Activated CD8-positive, alpha-beta memory T cell treated with anti-CD3 and anti-CD28 coated beads for 36 hours (primary cell): Measurements from ENCODE around the gene DNAJB12. TPM values are rescaled to one million over a fixed set of nuclear protein-coding genes. Genes with fewer than 3 reads are reported as not detected.

Source experiments
- CTCF ChIA-PET: fragments of 350-600 bp; sonication (Branson Sonifier 250); formaldehyde crosslinking; loops from one replicate; lab custom pipeline; 2021; ENCODE audit warnings: antibody characterized with exemption; lab: Charles Lee
- POLR2A ChIA-PET: fragments of 350-600 bp; sonication (Branson Sonifier 250); formaldehyde crosslinking; loops from one replicate; lab custom pipeline; 2021; ENCODE audit warnings: antibody characterized with exemption; lab: Charles Lee
- total RNA-seq, 2 experiments: library from RNA; stranded (reverse); gene quantifications; one replicate each; pipeline ENCODE4 v1.2.3, GENCODE V29; 2021

The DNAJB12 gene
- total RNA-seq, 2 experiments from 2014 or later = 28.0 to 28.7 TPM

DNA sequence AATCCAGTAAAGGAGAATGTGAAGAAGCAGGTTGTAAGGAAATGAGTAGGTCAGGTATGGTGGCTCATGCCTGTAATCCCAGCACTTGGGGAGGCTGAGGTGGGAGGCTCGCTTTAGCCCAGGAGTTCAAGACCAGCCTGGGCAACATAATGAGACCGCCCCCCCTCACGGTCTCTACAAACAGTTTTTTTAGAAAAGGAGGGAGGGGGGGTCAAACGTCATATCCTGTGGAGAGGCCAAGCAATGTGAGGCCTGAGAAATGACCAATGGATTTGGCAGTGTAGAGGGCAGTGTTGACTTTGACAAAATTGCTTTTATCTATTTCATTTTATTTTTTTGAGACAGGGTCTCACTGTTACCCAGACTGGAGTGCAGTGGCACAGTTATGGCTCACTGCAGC lies 2.3 kb upstream of the DNAJB12 start:
- ChIA-PET POLR2A (no interaction called here), CTCF (interaction anchor here (1.8 kb wide), 1 partner anchor 7 kb away, joined by 5 read pairs; no protein-coding TSS in a partner anchor)

DNA sequence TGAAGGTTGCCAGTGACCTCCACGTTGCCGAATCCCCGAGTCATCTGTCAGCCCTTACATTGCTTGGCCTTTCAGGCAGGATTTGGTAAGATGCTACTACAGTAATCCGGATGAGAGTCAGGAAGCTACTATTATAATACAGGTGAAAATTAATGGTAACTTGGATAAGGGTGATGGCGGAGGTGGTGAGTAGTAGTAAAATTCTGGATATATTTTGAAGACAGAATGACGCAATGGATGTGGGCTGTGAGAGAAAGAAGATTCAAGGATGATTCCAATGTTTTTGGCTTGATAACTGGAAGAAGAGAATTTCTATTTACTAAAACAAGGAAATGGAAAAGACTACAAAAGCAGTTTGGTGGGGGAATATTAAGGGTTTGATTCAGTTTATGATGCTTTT lies 1.4 kb upstream of the DNAJB12 start:
- ChIA-PET CTCF (interaction anchor here (1.8 kb wide), 1 partner anchor 8 kb away, joined by 5 read pairs; no protein-coding TSS in a partner anchor), POLR2A (no interaction called here)

DNA sequence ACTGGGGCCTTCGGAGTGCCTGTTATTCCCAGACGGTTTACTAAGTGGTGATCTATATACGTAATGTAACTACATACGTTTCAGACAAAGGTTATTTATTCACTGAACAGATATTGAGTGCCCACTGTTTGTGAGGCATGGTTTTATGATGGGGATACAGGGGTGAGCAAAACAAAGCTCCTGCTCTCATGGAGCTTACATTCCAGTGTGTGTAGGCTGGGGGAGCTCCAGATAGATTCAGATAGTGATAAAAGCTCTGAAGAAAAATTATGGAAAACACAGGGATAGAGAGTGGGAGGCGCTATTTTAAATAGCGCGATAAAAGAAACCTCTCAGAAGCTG lies 466 bp upstream of the DNAJB12 start:
- ChIA-PET CTCF (interaction anchor here (0.7 to 1.8 kb wide), 3 partner anchors 9 to 479 kb away, joined by 3 to 5 read pairs (median 3); no protein-coding TSS in a partner anchor), POLR2A (interaction anchor here (0.8 kb wide), 1 partner anchor 9 kb away, joined by 3 read pairs; no protein-coding TSS in a partner anchor)

DNA sequence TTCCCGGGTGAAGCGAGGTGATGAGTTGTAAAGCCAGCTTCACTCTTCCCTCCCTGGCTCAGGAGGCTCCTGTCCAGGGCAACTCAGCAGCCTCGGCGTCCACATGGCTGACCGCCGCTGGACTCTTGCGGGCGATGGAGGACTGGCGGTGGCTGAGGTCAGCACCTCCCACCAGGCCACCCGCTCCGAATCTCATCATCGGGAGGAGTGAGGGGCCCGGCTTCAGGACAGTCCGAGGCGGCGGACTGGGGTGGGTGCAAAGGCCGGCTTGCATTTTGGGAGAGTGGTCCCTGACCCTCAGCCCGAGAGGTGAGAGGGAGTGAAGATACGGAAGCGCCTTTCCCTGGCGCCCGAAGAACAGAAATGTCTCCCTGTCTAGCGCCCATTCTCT lies 759 bp downstream of the DNAJB12 start:
- ChIA-PET POLR2A (no interaction called here), CTCF (interaction anchor here (2.8 kb wide), 1 partner anchor 16 kb away, joined by 9 read pairs; no protein-coding TSS in a partner anchor)

DNA sequence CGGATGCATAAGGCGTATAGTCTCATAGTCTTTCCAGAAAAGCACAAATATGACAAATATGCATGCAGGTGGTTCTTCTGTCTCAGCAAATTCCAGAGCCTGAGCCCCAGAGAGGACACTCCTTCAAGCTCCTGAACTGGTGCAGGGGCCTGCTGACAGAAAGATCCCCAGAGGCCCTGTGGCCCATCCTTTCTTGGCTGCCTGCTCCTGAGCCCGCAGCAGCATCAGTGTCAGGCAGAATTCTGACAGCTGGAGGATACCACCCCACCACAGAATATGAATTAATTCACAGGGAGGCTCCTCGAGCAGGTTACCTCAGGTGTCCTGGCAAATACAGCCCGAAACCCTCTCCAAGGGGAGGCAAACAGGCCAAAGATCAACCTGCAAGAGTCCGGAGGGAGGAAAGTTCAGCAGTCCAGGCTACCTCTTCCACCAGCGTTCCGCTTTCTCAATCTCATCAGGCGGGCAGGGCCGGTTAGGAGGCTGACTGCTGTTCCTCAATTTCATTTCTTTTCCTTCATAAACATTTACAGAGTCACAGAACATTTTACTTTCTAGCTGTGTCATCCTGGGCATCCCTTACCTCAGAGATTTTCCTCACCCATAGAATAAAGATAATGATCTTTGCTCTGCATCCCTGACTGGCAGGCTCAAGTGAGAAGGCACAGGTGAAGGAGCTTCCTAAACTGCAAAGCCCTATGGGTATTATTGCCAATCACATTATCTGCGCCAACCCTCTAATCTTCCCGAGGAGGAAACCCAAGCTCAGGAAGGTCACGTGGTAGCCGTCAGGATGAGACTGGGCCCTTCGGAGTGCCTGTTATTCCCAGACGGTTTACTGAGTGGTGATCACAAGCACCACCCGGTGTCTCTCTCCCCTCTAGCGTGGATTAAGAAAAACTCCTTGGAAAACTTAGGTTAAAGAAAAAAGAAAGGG lies 1.4 kb downstream of the DNAJB12 start:
- ChIA-PET POLR2A (interaction anchor here (0.6 kb wide), 1 partner anchor 194 kb away, joined by 3 read pairs; no protein-coding TSS in a partner anchor), CTCF (interaction anchor here (2.8 kb wide), 1 partner anchor 16 kb away, joined by 9 read pairs; no protein-coding TSS in a partner anchor)

DNA sequence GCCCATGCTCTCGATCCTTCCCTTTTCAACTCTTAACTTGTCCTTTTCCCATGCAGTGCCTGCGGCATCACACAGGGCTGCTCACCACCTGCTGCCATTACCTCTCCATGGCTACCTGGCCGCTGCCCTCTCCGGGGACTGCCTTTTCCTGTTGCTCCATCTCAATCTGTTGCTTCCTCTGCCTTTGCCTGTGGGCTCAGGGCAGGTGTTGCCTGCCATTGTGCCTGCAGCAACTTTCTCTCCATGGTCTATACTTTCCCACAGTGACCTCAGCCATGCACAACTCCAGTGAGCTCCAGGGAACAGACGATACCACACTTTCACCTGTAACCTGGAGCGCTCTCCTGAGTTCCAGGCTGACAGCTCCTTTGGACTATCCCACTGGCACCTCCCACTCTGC lies 3.2 kb downstream of the DNAJB12 start:
- ChIA-PET POLR2A (no interaction called here), CTCF (interaction anchor here (2.8 kb wide), 1 partner anchor 14 kb away, joined by 9 read pairs; no protein-coding TSS in a partner anchor)

DNA sequence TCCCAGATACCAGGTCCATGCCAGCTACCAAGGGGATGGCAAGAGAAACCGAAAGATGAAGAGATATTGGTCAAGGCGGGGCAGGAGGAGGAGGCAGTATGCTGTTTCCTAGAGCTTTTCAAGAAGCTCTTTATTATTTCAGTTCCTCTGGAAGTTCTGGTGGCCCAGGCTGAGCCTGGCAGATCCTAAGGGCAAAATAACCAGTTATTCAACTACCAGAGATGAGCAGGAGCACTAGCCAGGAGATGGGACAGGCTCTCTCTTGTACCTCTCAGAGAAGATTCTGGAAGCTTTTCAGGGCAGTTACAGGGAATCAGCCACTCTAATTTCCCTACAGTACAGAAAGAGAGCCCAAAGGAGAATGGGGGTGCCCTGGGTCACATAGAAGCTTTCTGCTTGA lies 5.3 kb downstream of the DNAJB12 start:
- ChIA-PET POLR2A (no interaction called here), CTCF (interaction anchor here (1.5 kb wide), 2 partner anchors 10 to 12 kb away, joined by 5 read pairs; no protein-coding TSS in a partner anchor)

DNA sequence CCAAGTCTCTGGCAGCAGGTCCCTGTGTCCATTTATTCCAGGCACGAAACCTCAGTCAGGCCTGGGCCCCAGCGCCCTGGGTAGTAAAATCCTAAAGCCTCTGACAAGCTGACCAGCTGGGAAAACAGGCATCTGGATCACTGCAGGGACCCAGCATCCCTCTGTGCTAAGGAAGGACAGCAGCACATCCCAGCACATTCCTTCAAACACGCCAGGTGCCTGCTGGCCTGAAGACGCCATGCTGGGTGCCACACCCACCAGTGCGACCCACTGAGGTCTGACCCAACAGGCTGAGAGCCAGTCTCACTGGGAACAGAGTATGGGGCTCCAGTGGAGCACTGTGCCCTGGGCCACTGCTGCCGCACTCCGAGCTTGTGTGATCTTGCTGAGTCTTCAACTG lies 6.4 kb downstream of the DNAJB12 start:
- CTCF ChIA-PET = interaction anchor here (1.5 kb wide), 2 partner anchors 8 to 11 kb away, joined by 5 read pairs; no protein-coding TSS in a partner anchor
- POLR2A ChIA-PET = no interaction called here

DNA sequence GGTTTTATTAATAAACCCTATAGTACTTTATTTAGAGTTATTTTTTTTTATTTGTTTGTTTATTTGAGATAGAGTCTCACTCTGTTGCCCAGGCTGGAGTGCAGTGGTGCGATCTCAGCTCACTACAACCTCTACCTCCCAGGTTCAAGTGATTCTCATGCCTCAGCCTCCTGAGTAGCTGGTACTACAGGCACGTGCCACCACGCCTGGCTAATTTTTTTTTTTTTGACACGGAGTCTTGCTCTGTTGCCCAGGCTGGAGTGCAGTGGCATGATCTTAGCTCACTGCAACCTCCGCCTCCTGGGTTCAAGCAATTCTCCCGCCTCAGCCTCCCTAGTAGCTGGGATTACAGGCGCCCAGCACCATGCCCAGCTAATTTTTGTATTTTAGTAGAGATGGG lies 8.6 kb downstream of the DNAJB12 start:
- CTCF ChIA-PET = interaction anchor here (0.6 to 1.7 kb wide), 4 partner anchors 11 to 452 kb away, joined by 3 to 4 read pairs (median 3); no protein-coding TSS in a partner anchor
- POLR2A ChIA-PET = interaction anchor here (0.6 kb wide), 1 partner anchor 43 kb away, joined by 3 read pairs; no protein-coding TSS in a partner anchor

DNA sequence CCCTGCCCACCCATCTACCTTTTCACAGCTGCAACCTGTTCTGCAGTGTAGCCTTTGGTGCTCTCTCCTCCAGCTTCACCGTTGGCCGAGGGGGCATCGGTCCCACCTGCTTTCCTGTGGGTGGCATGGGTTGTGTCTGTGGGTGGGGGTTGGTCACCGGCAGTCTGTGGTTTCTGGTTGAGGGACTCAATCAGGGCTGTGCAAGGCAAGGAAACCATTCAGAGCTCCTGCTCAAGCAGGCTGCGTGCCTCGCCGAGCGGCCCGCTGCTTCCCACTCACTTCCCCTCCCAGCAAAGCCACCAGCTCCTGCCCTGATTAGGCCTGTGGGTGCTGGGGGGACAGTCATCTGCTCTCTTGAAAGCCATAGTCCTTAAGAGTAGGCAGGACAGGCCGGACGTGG lies 9.8 kb downstream of the DNAJB12 start:
- POLR2A ChIA-PET = interaction anchor here (0.7 kb wide), 1 partner anchor 18 kb away, joined by 7 read pairs; no protein-coding TSS in a partner anchor
- CTCF ChIA-PET = interaction anchor here (0.7 to 1.7 kb wide), 6 partner anchors 9 to 428 kb away, joined by 3 to 6 read pairs (median 4); no protein-coding TSS in a partner anchor

DNA sequence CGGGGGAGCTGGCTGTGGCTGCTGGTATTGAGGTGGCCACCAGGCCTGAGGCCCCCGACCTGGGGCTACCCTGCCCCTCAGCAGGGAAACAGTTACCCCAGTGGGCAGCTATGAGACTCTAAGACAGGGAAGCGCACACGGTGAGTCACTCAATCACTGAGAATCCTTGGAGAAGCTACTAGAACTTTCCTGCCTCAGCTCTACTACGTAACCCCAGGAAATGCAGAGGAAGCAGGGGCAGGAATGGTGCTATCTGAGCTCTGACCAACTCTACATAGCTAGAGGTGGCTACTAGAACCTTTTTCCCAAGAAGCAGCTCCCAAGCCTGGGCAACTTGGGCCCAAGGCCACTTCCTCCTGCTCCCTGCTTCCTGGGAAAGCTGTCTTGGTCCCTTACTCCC lies 11.8 kb downstream of the DNAJB12 start:
- CTCF ChIA-PET = interaction anchor here (0.9 to 2.2 kb wide), 6 partner anchors 8 to 294 kb away, joined by 3 to 8 read pairs (median 4); no protein-coding TSS in a partner anchor
- POLR2A ChIA-PET = no interaction called here

DNA sequence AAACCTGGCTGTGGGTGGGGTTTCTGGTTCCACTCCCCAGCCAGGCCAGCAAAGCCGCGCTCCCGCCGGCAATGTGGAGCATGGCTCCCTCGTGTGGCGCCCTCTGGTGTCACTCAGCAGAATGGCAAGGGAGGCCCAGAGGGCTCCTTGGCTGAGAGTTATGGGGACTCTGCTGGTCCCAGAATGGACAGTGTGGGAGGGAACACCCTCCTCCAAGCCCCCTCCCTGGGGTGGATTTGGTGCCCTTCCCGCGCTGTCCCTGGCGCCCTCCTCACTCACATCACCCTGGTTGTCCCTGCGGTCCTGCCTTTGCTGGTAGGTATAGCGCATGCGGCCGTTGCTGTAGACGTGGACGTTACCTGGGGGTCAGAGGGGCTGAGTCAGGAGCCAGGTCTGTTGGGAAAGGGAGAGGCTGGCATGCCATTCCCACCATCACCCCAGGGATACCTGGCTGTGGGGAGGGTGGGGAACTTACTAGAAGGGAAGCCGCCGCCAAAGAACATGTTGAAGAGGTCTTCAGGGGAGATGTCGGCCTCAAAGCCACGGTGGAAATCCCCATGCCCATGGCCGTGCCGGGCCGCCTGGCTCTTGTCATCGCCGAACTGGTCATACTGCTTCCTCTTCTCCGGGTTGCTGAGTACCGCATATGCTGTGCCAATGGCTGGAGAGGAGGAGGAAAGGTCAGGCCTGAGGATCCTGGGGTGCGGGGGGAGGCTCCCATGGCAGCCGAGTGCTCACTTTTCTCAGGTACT lies 14.0 kb downstream of the DNAJB12 start:
- POLR2A ChIA-PET = no interaction called here
- CTCF ChIA-PET = interaction anchor here (0.6 to 1.9 kb wide), 11 partner anchors 8 to 444 kb away, joined by 3 to 5 read pairs (median 3); no protein-coding TSS in a partner anchor

DNA sequence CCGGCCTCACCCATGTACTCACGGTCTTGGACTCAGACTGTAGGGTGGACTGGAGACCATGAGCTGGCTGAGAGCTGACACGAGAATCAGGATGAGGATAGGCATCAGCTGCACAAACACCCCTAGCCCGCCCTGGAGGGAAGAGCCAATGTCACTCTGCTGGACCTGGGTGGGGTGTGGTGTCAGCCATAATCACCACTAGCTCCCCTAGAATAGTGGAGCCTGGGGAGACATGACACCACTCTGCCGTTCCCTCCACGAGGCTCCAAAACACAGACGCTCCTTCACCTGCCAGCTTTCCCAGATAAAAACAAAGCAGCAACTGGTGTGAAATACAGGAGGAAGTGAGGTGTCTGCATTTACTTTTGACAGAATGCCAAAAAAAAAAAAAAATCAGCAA lies 16.5 kb downstream of the DNAJB12 start:
- POLR2A ChIA-PET = no interaction called here
- CTCF ChIA-PET = interaction anchor here (0.6 to 5.5 kb wide), 16 partner anchors 11 to 442 kb away, joined by 3 to 54 read pairs (median 5); partner anchors contain the start of gene DDIT4

DNA sequence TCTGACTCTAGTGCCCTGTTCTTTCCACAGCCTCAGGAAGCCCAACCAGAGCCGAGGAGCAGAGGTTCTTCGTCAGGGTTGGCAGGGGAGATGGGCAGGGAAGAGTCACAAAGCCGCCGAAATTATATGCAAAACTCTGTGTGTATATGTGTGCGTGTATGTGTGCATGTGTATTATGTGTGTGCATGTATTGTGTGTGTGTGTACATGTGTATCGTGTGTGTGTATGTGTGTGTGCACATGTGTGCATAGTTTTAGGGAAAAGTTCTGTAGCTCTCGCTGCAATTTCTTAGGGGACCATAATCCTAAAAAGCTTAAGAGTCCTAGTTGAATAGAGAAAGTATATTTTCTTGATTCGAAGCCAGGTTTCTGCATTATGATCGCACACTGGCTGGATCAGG lies 17.0 kb downstream of the DNAJB12 start:
- POLR2A ChIA-PET = interaction anchor here (0.7 kb wide), 1 partner anchor 19 kb away, joined by 3 read pairs; no protein-coding TSS in a partner anchor
- CTCF ChIA-PET = interaction anchor here (0.6 to 5.5 kb wide), 36 partner anchors 10 to 441 kb away, joined by 3 to 54 read pairs (median 4); partner anchors contain the start of gene DDIT4

DNA sequence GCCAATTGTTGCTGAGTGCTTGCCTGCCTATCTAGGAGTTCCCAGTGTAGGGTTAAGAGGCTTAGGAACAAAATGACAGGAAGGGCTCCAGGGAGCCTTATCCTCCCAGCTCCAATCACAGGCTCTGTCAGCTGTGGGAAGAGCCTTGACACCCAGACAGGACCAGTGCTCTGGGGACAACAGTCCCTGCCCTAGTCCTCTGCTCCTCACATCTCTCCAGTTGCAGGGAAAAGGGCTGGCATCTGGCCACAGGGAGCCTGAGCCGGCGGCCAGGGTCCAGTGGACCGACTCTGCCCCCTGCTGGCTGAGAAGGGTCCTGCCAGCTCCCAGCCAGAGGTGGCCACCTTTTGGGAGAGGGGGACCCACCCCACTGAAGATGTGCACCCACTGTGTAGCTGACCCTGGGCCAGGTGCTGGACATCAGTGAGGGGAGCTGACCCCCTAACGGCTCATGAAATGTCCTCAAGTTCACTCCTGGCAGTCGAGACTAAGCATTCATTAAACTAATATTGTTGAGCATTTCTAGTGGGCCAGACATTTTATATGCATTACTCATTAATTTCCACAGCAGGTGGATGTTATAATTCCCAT lies 17.6 kb downstream of the DNAJB12 start:
- ChIA-PET POLR2A (interaction anchor here (0.7 to 3.8 kb wide), 2 partner anchors 18 to 39 kb away, joined by 3 to 39 read pairs; no protein-coding TSS in a partner anchor), CTCF (interaction anchor here (0.6 to 5.5 kb wide), 37 partner anchors 10 to 441 kb away, joined by 3 to 54 read pairs (median 4); partner anchors contain the start of gene DDIT4)

DNA sequence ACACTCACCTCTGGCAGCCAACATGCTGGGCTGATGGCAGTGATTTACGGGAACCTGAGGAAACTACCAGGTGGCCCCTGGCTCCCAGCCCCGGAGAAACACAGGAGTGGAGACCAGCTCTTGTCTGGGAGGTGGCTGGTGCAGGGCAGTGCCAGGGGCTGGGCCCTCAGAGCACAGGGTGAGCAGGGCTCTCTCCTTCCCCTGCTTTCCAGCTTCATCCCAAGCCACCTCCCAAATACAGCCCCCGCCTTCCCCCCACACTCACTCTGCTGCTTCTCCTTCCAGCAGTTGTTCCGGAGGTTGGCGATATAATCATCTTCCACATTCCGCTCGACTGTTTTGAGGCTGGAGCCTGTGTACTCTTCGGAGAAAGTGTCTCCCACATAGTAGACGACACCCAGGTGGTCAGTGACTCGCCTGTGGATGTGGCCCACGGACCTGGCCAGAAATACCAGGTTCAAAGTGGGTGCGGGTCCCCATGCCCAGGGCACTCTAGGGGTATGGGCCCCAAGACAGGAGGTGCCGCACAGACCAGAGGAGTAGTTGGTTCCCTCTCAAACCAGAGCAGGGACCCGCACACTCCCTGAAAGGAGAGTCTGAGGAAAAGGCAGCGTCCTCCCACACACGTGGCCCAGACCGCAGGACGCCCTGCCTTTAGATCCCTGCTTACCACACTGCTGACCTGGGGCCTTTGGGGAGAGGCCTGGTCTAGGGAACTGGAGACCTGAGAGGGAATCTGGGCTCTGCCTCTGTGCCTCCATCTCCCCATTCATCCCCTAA lies 18.3 kb downstream of the DNAJB12 start:
- CTCF ChIA-PET = interaction anchor here (0.6 to 5.5 kb wide), 34 partner anchors 8 to 440 kb away, joined by 3 to 54 read pairs (median 4); partner anchors contain the start of gene DDIT4

More for the DNA sequence above, 18.3 kb downstream of the DNAJB12 start:
- POLR2A ChIA-PET = interaction anchor here (1.0 to 3.8 kb wide), 3 partner anchors 39 to 88 kb away, joined by 4 to 39 read pairs (median 7); partner anchors contain the start of gene DDIT4
